H1 (cell line): Measurements from ENCODE around the gene DDX1. TPM values are rescaled to one million over a fixed set of nuclear protein-coding genes. Genes with fewer than 3 reads are reported as not detected.

Experiments used
- ASH2L ChIP-seq: fragments of 200-600, 300-600 bp; sonication (generic); IDR thresholded peaks from one replicate; pipeline ENCODE4 v1.7.1; 2017; ENCODE audit warnings: low read length
- BRCA1 ChIP-seq: IDR thresholded peaks from 2 replicates; pipeline ENCODE4 v1.6.1; 2012; ENCODE audit warnings: low read depth, low read length, improper control_type of control experiment
- EGR1 ChIP-seq: IDR thresholded peaks from 2 replicates; pipeline ENCODE4 v1.6.1; 2011; ENCODE audit warnings: low read depth, low read length, borderline replicate concordance
- JUND ChIP-seq: IDR thresholded peaks from 2 replicates; pipeline ENCODE4 v1.6.1; 2011; ENCODE audit warnings: mild to moderate bottlenecking, improper control_type of control experiment, low read length
- MAFK ChIP-seq: IDR thresholded peaks from 2 replicates; pipeline ENCODE4 v1.6.1; 2012; ENCODE audit warnings: low read depth, mild to moderate bottlenecking, improper control_type of control experiment, low read length
- POLR2AphosphoS5 ChIP-seq: IDR thresholded peaks from 2 replicates; pipeline ENCODE4 v1.6.1; 2011; ENCODE audit warnings: low read depth, low read length
- SIN3A ChIP-seq, 2 experiments: IDR thresholded peaks in 1 of 2; conservative IDR thresholded peaks in 1 of 2; 2 replicates each; pipeline ENCODE4 v1.6.1; 2011 to 2012; ENCODE audit warnings: low read length in 2 of 2, improper control_type of control experiment in 1 of 2, low read depth in 1 of 2, mild to moderate bottlenecking in 1 of 2
- polyA plus RNA-seq, 7 experiments: library from polyadenylated mRNA; depleted of rRNA in 3 of 7; stranded (reverse) in 5 of 7; unstranded in 2 of 7; fragments of >200 nt in 5 of 7; fragments of 200-250 nt in 2 of 7; gene quantifications; 1 replicate in 5 of 7; 2 replicates in 1 of 7; 4 replicates in 1 of 7; pipeline versions ENCODE4 v1.2.1 to v1.2.3, GENCODE V29; 2011 to 2013; ENCODE audit warnings: missing spikeins in 2 of 7, mixed read lengths in 2 of 7
- total RNA-seq: library from RNA; stranded (reverse); fragmentation: NEBNext Ultra II Directional; extraction: Animal tissue kit (Norgen Biotek cat#: 25700); gene quantifications from 2 replicates; pipeline ENCODE4 v1.2.1, GENCODE V29; 2021

DDX1 gene
- total and polyA plus RNA-seq, 2 of the 8 experiments (the other 6 are each of a cell fraction or from before 2014, with no cell fraction given), result 51.1 to 161 TPM

DNA sequence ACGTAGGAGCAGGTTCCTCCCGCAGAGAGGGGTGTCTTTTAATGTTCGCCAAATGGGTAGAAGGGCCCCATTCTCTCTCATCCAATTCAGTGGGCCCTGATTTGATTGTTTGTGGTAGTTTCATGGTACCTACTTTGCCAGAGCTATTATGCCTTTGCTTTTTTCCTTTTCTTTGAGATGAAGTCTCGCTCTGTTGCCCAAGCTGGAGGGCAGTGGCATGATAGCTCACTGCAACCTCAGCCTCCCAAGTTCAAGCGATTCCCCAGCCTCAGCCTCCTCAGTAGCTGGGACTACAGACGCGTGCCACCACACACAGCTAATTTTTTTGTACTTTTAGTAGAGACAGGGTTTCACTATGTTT, 59.7 kb downstream of the DDX1 start (continued):
- TF ChIP-seq POLR2AphosphoS5, result no peak
- no peak for TF ChIP-seq BRCA1
- TF ChIP-seq JUND, result no peak
- TF ChIP-seq EGR1, result no peak
- no peak for TF ChIP-seq MAFK
- no peak for TF ChIP-seq SIN3A (conservative IDR thresholded peaks at IDR 0.05 in 1 of 2, IDR thresholded peaks at IDR 0.05 in 1 of 2; ENCODE audit: low read depth in 1 of 2, low read length in 2 of 2)
- TF ChIP-seq ASH2L, result no peak
